ENCODE results near the gene CDH12.

- TF ChIP-seq CTCF (IDR thresholded peaks at IDR 0.05; ENCODE audit: insufficient read depth, low read depth, low read length) (no peak), EZH2 (IDR thresholded peaks at IDR 0.05; ENCODE audit: insufficient read depth, low read length) (no peak)
These were observed 285.2 kb downstream of the CDH12 start for GRCh38 chr5:22567983-22568382.
